AG09309 (cell line): ENCODE results near the gene DBP.

Experiments used
- DNase-seq: peaks from one replicate; pipeline ENCODE4 v3.0.0-alpha.2; 2010; ENCODE audit warnings: low read depth
- H3K4me3 ChIP-seq: 2 replicates; pipeline ENCODE4 v1.5.1; 2011; ENCODE audit warnings: mild to moderate bottlenecking, low read depth, low read length, moderate library complexity; ENCODE audit not compliant: control insufficient read depth
- CTCF ChIP-seq: IDR thresholded peaks from 2 replicates; pipeline ENCODE4 v1.5.1; 2011; ENCODE audit warnings: mild to moderate bottlenecking, low read depth, low read length, inconsistent platforms; ENCODE audit not compliant: insufficient read depth, control insufficient read depth; ENCODE audit errors: missing control alignments

The DBP gene

GRCh38 chr19:48609571-48610108, 27.5 kb downstream of the DBP start:
- no peak overlapping the region for H3K4me3 ChIP-seq
- TF ChIP-seq CTCF, result no peak
- no peak for DNase-seq

DNA sequence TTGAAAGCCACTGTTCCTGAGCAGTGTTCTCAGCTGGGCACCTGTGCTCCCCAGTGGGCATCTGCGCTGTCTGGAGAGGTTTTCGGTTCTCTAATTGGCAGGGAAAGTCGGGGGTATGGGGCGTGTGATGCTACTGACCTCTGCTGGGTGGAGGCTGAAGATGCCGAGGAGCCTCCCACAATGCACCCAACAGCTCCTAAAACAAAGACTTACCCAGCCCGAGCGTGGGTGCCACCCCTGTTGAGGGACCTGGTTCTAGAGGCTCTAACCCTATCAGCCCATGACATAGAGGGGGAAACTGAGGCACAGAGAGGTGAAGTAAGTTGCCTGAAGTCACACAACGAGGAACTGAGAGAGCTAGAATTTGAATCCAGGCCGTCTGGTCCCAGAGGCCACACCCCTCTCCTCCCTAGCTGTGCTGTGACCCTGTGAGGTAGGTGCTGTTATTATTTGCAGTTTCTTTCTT, 28.3 kb downstream of the DBP start:
- DNase-seq, result no peak
- peak; percentile 68 for TF ChIP-seq CTCF
- H3K4me3 ChIP-seq, result no peak overlapping the region

DNA sequence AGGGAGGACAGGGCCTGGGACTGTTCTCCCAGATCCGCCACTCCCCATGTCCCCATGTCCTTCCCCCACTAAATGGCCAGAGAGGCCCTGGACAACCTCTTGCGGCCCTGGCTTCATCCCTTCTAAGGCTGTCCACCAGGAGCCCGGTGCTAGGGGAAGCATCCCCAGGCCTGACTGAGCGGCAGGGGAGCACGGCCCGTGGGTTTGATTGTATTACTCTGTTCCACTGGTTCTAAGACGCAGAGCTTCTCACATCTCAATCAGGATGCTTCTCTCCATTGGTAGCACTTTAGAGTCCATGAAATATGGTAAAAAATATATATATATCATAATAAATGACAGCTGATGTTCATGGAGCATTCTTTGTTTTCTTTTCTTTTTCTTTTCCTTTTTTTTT, 29.8 kb downstream of the DBP start:
- no peak for TF ChIP-seq CTCF
- no peak overlapping the region for H3K4me3 ChIP-seq
- DNase-seq, result no peak

- DNase-seq, result no peak
- TF ChIP-seq CTCF, result no peak
- no peak within 1 kb of the TSS for H3K4me3 ChIP-seq
Measured at GRCh38 chr19:48606463-48607358, 30.5 kb downstream of the DBP start, which contains the start of gene SPACA4. SPACA4 (plus strand) TSS chr19:48606742; CDS start chr19:48606979, 237 bp downstream.

- TF ChIP-seq CTCF, result no peak
- H3K4me3 ChIP-seq, result no peak overlapping the region
- no peak for DNase-seq
Measured at GRCh38 chr19:48603850-48604249, 33.3 kb downstream of the DBP start.

- TF ChIP-seq CTCF, result no peak
- H3K4me3 ChIP-seq, result no peak overlapping the region
- no peak for DNase-seq
Measured at GRCh38 chr19:48603449-48603848, 33.7 kb downstream of the DBP start.
